Measurements from ENCODE around the gene HS6ST1. TPM values are rescaled to one million over a fixed set of nuclear protein-coding genes. Genes with fewer than 3 reads are reported as not detected.

Gene HS6ST1
- total RNA-seq, 1 experiment from 2014 or later, result 15.6 TPM

- DNase-seq (ENCODE audit: low read depth), result no peak
These were observed 36.3 kb downstream of the HS6ST1 start for GRCh38 chr2:128282246-128282975.

- DNase-seq (ENCODE audit: low read depth), result no peak
These were observed 36.8 kb downstream of the HS6ST1 start for GRCh38 chr2:128281852-128282245.

GRCh38 chr2:128280901-128281321, 37.8 kb downstream of the HS6ST1 start:
- DNase-seq (ENCODE audit: low read depth), result no peak

GRCh38 chr2:128280158-128280871, 38.4 kb downstream of the HS6ST1 start:
- no peak for DNase-seq (ENCODE audit: low read depth)

GRCh38 chr2:128279786-128280157, 38.9 kb downstream of the HS6ST1 start:
- DNase-seq (ENCODE audit: low read depth), result no peak

GRCh38 chr2:128279009-128279408, 39.7 kb downstream of the HS6ST1 start:
- no peak for DNase-seq (ENCODE audit: low read depth)

GRCh38 chr2:128277961-128278681, 40.5 kb downstream of the HS6ST1 start:
- DNase-seq (ENCODE audit: low read depth), result no peak

GRCh38 chr2:128276878-128277675, 41.6 kb downstream of the HS6ST1 start:
- DNase-seq (ENCODE audit: low read depth), result no peak

GRCh38 chr2:128275498-128276045, 43.1 kb downstream of the HS6ST1 start:
- DNase-seq (ENCODE audit: low read depth), result no peak

GRCh38 chr2:128274218-128274617, 44.5 kb downstream of the HS6ST1 start:
- no peak for DNase-seq (ENCODE audit: low read depth)

- no peak for DNase-seq (ENCODE audit: low read depth)
These were observed 45.1 kb downstream of the HS6ST1 start for GRCh38 chr2:128273469-128274081.

GRCh38 chr2:128272601-128273468, 45.8 kb downstream of the HS6ST1 start:
- DNase-seq (ENCODE audit: low read depth), result no peak

- DNase-seq (ENCODE audit: low read depth), result no peak
These were observed 46.6 kb downstream of the HS6ST1 start for GRCh38 chr2:128271911-128272600.

- DNase-seq (ENCODE audit: low read depth), result no peak
These were observed 47.1 kb downstream of the HS6ST1 start for GRCh38 chr2:128271597-128271910.

- DNase-seq (ENCODE audit: low read depth), result no peak
These were observed 47.7 kb downstream of the HS6ST1 start for GRCh38 chr2:128270672-128271596.

- DNase-seq (ENCODE audit: low read depth), result no peak
These were observed 48.5 kb downstream of the HS6ST1 start for GRCh38 chr2:128269990-128270671.

GRCh38 chr2:128269063-128269989, 49.3 kb downstream of the HS6ST1 start:
- no peak for DNase-seq (ENCODE audit: low read depth)
